Fibroblast of gingiva (primary cell): ENCODE results near the gene SUCLA2.
A peak's percentile ranks its signal among the peaks of the same experiment; 100 is the strongest.
"Not testable (repeated sequence)": the region's sequence is repeated elsewhere in the genome, so short reads cannot be mapped to it uniquely, and the experiment has no call there.

Experiments
- DNase-seq: peaks from one replicate; pipeline ENCODE4 v3.0.0-alpha.2; 2011; ENCODE audit warnings: low read depth

SUCLA2 gene

DNA sequence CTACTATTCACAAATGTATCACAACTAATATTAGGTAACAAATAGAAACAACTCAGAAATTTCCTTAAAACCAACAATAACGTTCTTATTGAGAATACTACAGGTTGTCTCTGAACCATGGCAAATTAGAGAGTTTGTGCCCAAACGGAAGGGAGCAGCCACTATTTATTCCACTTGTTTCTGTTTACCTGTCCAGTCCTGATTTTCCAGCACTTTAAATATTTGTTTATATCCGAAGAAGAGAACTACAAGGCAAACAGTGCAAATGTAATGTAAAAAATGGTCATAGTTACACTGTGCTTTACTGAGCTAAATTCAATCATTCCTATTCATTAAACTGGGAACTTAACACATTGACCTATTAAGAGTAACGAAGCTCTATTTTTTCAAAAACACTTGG, 9.2 kb downstream of the SUCLA2 start:
- DNase-seq = no peak

DNA sequence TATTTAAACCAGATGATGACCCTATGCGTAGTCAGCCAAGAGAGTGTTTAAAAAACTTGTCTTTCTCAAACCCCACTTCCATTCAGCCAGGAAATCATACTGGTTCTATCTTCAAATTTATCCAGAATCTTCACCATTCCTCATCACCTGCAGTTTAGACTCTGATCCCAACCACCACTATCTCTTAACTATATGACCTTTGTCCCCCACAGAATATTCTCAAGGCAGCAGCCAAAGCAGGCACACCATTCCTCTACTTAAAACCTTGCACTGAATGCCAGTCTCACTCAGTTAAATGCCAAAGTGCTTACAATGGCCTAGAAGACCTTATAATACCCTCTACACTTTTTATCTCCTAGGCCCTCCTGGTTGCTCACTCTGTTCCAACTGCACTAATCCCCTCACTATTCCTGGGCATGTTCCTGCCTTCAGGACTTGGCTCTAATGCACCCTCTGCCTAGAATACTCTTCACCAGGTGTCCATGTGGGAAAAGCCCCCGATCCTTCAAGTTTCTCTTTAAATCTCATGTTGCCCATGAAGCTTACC, 10.1 kb downstream of the SUCLA2 start:
- no peak for DNase-seq

DNA sequence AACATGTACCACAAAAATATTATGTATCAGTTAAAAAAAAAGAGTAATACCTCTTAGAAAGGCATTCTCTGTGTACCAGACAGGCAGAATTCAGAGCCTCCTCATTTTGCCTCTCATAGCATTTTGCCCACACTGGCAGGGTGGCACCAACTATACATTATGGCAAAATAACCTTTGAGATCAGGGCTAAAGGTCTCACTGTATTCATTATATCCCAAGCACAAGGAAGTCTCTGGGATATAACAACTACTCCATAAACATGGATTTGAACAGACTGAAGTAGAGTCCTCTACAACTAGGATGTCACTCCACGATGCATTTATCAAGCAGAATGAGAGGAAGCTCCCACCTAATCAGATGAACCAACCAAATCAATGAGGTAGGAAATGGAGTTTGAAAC, 10.6 kb downstream of the SUCLA2 start:
- no peak for DNase-seq

DNA sequence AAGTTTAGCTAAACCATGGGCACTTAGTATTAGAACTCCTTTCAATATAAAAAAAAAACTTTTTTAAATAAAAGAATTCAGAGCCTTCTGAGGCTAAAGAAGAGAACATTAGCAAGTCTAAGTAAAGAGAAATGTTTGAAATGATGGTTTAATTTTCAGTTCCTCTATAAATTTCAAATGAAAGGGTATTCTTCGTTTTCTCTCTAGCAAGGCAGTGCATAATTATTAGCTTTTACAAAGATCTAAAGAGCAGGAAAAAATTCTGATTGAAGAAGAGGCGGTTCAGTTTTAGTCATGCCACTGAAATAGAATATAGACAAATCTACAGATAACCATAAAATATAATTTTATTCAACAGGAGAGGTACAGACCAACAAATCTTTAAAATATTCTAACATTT, 18.0 kb downstream of the SUCLA2 start:
- no peak for DNase-seq

DNA sequence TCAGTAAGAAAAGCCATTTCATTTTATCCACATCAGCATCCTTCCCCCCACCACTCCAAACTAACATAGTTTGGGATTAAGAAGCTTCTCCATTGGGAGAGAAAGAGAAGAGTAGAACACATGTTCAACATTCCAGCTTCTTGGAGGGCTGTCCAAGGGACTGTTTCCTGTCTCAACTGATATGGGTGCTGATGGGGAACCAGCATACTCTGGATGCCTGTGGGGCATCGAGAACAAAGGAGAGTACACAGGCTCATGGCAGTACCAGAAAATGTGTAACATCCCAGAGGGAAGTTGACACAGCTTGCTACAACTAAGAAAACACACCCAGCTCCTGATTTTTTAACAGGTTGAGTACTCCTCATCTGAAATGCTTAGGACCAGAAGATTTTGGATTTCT, 24.7 kb downstream of the SUCLA2 start:
- DNase-seq = no peak

DNA sequence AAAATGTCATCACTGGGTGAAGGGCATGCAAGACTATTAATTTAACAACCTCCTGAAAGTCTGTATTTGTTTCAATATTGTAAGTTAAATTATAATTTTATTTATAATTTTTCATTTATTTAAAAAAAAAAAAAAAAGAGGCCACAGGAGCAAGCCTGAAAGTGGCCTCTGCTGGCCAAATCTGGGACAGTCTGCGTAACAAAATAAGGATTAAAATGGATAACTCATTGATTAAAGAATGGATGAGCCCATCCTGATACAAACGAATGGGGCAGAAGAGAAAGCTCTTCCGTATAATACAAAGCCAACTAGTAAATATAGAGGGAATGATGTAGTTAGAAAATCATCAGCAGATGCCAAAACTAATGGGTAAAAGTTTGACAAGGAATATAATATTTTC, 36.2 kb downstream of the SUCLA2 start:
- DNase-seq = no peak

DNA sequence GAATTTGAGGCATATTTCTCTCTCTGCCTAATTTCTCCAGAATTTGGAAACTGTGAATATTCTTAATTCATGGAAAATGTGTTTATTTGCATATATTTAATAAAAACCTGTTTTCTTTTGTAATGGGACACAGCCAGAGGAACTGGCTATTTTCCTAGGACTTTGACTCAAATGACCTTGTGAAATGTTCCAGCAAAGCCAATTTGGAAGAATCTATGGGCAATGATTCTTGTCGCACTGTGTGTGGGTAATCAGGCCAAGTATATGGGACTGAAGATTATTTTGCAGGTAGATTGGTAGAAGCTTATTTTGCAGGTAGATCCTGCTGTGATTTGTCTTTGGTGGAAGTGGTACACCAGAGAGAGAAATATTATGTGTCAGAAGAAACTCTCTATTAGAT, 38.8 kb downstream of the SUCLA2 start:
- DNase-seq = no peak

DNA sequence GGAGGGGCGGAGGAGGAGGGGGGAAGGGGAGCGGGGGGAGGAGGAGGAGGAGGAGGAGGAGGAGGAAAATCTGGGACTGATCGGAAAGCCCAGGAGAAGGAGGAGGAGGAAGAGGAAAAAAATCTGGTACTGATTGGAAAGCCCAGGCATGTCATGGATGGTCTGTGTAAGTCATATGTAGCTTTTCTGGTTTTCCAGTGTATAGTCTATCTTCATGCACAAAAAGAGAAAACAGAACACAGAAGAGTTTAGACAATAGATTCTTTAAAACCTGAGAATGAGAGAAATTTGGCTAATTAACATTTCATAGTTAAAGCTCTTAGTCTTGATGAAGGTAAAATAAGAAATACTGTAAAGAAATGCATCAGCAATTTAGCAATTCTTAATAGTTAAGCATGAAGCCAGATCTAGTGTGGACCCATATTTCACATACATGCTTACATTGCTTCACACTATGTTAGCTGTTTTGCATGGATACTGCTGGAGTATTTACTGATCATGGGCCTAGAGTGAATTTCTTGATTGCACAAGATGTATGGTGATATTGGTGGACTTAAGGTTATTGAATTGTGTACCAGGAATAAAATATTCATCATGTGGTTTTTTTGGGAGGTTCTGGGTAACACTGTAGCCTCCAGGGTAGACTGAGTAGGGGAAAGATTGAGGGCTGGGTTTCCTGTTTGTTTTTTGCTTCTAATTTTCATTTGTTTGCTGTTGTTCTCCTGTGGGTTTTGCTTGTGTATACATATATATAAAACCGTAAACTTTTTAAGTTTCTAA, 41.4 kb downstream of the SUCLA2 start:
- DNase-seq = no peak

DNA sequence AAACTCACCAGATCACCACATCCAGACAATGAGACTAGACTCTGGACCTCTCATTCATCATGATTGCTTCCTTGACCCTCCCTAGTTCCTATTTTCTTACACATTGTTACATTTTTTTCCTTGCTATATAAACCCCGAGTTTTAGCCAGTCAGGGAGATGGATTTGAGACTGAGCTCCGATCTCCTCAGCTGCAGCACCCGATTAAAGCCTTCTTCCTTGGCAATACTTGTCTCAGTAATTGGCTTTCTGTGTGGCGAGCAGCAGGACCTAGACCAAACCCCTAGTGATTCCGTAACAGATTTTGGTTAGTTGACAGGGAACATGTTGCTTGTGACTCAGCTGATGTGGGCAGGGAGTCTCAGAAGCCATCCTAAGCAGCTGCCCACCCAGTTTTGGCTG, 44.0 kb downstream of the SUCLA2 start:
- no peak for DNase-seq

DNA sequence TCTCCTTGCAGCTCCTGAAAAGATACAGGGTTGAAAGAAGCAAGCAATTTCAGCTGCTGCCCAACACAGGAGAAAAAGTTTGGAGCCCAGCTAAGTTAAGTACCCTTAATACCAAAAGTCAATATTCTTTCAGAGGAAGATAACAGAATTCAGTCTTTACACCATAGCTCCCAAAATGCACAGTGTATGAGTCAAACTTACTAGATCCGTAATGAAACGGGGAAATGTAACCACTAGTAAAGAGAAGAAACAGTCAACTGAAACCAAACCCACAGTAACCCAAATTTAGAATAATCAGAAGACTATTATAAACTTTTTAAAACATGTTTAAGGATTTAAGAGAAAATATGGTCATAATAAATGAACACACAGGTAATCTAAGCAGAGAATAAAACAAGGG, 45.2 kb downstream of the SUCLA2 start:
- DNase-seq = no peak

DNA sequence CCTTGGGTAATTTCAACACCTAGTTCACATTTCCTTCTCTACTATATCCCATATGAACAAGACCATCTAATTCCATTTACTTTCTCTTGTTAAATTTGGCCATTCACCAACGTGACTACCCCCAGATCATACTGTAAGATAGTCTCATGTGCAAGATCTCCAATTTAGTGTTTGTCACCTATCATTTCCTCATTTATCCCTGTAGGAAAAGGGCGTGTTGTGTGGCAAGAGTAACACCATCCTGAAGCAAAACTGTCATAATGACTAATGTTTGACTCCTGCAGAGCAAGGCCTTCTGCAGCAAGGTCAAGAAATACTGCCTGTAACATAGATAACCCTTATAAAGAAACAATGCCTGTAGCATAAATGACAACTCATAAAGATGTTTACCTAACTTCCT, 51.3 kb downstream of the SUCLA2 start:
- DNase-seq = no peak

DNA sequence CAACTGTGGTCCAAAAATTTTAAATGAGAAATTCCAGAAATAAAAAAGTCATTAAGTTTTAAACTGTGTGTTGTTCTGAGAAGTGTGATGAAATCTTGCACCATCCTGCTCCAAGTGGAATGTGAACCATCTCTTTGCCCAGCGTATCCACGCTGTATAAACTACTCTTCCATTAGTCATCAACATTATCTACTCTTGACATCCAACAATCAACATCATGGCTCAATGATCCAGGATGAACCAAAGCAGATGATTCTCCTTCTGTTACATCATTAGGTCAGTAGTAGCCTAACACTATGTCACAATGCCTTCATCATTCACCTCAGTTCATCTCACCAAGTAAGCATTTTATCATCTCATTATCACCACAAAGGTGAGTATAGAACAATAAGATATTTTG, 55.3 kb downstream of the SUCLA2 start:
- DNase-seq = peak; percentile 69

DNA sequence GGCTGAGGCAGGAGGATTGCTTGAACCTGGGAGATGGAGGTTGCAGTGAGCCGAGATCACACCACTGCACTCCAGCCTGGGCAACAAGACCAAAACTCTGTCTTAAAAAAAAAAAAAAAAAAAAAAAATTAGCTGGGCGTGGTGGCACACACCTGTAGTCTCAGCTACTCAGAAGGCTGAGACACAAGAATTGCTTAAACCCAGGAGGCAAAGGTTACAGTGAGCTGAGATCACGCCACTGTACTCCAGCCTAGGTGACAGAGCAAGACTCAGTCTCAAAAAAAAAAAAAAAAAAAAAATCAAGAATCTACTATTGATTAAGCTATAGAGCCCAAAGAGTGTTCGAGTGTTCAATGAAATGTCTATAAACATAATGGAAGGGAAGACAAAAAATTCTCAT, 55.9 kb downstream of the SUCLA2 start:
- not testable (repeated sequence) for DNase-seq

DNA sequence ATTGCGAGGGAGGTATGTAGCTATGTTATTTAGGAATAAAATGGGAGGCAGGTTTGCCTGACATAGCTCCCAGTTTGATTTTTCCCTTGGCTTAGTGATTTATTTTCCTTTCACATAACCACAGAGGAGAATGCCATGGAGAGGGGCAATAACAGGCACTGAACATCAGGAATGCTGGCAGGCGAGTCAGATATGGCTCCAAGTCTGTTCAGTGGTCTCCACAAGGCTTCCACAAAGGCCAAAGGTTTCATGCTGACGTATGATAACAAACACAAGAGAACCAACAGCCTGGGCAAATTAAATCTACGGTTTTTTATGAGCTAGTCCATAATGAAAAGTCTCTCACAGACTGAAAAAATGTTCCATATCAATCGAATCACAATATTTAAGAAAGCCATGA, 66.7 kb downstream of the SUCLA2 start:
- no peak for DNase-seq

DNA sequence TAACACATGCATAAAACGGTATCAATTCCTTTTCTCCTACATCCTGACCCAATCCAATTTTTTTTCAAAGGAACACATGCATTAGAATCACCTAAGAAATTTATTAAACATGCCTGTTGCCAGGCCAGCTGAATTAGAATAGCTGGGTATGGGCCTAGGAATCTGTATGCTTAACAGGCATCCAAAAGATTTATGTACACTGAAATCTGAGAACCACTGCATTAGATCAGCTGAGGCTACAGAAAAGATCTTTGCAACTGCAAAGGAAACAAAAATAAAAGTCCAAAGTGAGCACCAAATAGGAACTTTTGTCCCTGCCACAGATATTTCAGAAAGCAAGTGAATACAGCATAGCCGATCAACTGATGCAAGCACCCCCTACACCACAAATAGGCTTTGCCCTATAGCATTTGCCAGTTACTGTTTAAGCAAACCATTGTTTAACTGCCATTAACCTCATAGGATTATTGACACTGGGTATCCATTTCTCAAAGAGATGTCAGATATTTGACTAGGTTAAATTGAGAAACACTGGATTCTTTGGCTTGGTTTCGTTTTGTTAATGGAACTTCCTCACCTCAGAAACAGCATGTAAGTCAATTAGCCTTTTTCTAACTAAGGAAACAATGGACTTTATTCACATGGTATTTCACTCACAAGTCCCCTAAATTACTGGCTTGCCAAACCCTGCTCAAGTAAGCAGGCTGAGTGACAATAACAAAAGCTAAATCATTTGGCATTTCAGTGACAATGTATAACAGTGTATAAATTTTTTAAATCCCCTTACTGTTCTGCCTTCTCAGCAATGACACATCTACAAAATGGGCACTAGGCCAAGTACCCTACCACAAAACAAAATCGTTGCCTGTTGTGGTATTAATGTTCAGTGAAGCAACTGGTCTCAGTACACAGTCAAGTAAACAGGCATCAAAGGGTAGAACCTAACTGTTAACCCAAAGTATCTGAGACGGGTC, 67.8 kb downstream of the SUCLA2 start:
- DNase-seq = no peak

DNA sequence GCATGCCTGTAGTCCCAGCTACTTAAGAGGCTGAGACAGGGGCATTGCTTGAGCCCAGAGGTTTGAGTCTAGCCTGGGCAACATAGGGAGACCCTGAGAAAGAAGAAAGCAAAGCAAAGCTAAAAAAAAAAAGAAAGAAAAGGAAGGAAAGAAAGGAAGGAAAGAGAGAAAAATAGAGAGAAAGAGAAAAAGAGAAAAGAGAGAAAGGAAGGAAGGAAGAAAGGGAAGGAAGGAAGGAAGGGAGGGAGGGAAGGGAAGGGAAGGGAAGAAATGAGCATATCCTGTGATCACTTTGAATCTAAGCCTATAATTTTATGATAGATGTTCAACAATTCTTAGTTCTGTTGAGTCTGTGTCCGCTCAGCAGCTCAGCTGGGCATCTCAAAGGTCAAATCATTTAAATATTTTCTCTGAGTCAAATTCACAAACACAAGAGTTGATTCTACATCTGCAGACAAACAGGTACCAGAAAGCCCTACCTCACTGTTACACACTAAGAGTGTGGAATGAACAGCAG, 70.4 kb downstream of the SUCLA2 start:
- no peak for DNase-seq

DNA sequence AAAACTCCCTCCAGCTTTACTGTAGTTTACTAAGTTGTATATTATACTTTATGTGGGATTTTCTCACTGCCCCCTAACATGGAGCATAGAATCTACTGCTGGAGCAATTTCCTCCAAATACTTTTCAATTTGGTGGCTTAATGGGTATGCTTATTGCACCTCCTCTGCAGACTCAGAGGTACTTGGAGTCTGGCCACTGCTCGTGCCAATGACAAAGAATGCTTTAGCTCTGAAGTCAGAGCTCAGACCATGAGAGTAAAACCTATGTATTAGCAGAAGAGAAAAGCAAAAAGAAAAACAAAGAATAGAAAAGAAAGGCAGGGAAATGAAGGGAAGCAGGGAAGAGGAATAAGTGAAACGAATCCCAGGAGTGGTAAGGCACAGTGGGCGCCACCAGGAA, 71.9 kb downstream of the SUCLA2 start:
- DNase-seq = no peak

DNA sequence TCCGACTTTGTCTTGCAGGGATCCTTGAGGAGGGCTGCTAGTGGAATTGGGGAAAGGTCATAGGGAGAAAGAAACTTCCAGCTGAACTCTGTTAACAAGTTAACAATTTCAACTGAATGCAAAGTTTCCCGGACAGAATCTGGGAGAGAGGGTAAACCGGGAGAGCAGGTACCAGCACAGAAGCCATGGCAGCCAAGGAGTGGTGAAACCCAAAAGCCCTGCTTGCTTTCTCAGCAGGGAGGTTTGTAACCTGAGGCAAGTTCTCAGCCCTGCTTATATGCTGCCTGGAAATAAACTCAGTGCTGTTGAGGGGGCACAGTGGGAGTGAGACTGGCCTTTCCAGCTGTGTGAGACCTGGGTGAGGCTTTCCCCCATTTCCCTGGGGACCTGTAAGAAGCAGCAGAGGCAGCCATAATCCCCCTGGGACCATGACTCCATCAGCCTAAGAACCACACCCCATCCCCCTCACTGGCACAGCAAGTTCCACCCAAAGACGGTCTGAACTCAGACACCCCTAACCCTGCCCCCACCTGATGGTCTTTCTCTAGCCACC, 84.0 kb downstream of the SUCLA2 start:
- DNase-seq = no peak

DNA sequence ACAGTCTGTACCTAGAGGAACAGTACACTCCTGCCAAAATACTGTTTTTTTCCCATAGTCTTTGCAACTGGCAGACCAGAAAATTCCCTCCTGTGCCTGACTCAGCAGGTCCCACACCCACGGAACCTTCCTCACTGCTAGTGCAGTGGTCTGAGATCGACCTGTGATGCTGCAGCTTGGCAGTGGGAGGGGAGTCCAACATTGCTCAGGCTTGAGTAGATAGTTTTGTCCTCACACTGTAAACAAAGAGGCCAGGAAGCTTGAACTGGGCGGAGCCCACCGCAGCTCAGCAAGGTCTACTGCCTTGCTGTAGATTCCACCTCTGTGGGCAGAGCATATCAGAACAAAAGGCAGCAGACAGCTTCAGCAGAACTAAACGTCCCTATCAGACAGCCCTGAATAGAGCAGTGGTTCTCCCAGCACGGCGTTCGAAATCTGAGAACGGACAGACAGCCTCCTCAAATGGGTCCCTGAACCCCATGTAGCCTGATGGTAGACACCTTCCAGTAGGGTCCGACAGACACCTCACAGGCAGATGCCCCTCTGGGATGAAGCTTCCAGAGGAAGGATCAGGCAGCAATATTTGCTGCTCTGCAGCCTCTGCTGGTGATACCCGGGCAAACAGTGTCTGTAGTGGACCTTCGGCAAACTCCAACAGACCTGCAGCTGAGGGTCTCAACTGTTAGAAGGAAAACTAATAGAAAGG, 92.7 kb downstream of the SUCLA2 start:
- DNase-seq = no peak

DNA sequence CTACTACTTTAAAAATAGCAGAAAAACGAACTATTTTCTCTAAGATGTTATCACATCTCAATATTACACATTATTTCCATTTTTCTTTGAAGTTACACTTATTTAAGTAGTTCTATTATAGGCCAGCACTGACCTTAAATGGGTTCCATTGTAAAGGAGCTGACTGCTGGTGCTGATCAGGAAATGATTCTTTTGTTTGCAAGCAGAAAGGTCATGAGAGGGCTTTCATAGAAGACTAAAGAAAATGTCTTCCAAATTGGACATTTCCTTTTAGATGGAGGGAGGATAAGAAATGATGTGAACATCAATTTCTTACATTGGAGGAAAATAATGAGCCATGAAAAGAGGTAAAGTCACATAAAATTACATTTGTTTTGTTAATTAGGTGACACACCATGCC, 96.2 kb downstream of the SUCLA2 start:
- DNase-seq = no peak

DNA sequence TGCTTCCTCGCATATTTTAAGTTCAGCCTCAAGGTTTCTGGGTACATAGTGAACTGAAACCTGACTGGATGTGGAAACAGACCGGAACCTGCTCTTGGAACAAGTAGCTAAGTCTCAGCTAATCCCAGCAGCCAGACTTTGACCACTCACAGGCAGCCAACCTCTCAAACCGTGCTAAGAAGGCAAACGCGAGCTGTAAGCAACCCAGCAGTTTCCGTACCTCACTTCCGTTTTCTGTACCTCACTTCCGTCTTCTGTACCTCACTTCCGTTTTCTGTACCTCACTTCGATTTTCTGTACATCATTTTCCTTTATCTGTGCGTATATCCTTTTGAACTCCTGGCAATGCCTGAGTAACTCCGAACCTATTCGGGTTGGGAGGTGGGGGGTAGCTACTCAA, 96.8 kb downstream of the SUCLA2 start:
- no peak for DNase-seq

DNA sequence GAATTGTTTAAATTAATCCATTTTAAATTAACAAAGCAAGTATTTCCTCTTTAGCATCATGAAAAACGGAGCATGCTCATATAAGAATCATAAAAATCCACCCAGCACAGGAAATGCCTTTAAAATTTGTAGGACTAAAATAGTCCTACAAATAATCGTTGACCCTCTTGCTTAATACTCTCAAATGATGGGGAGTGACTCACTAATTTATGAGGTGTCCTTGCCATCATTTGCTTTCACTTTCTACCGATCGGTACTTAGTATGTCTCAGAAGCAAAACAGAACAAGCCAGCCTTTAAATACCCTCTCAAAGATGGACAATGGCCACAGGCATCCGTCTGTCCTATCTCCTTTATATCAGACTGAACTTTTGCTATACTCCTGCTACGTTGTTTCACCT, 97.2 kb downstream of the SUCLA2 start:
- DNase-seq = peak; percentile 33
